Activated CD4-positive, alpha-beta memory T cell treated with anti-CD3 and anti-CD28 coated beads for 36 hours (primary cell): Measurements from ENCODE around the gene LRRC45. TPM values are rescaled to one million over a fixed set of nuclear protein-coding genes. Genes with fewer than 3 reads are reported as not detected.
"Not testable (repeated sequence)": the region's sequence is repeated elsewhere in the genome, so short reads cannot be mapped to it uniquely, and the experiment has no call there.

Source experiments
- CTCF ChIA-PET: fragments of 350-600 bp; sonication (Branson Sonifier 250); formaldehyde crosslinking; loops from one replicate; lab custom pipeline; 2021; ENCODE audit warnings: antibody characterized with exemption, inconsistent platforms; lab: Charles Lee
- POLR2A ChIA-PET: fragments of 350-600 bp; sonication (Branson Sonifier 250); formaldehyde crosslinking; loops from one replicate; lab custom pipeline; 2021; ENCODE audit warnings: antibody characterized with exemption; lab: Charles Lee
- DNase-seq: peaks from one replicate; pipeline ENCODE4 v3.0.0-alpha.2; 2020
- H3K27ac Mint-ChIP-seq: one replicate; pipeline ENCODE4 v1.8.0; 2021; ENCODE audit warnings: mixed read lengths
- H3K27me3 Mint-ChIP-seq: one replicate; pipeline ENCODE4 v1.8.0; 2021; ENCODE audit warnings: mixed read lengths
- H3K36me3 Mint-ChIP-seq: one replicate; pipeline ENCODE4 v1.8.0; 2021; ENCODE audit warnings: mixed read lengths
- H3K4me1 Mint-ChIP-seq: one replicate; pipeline ENCODE4 v1.8.0; 2021; ENCODE audit warnings: low read depth, mixed read lengths
- H3K4me3 Mint-ChIP-seq: one replicate; pipeline ENCODE4 v1.8.0; 2021; ENCODE audit warnings: mild to moderate bottlenecking, mixed read lengths
- H3K9me3 Mint-ChIP-seq: one replicate; pipeline ENCODE4 v1.8.0; 2021; ENCODE audit warnings: mixed read lengths
- intact Hi-C: fragments of 100-400 bp; cut with micrococcal nuclease; formaldehyde crosslinking; loops from one replicate; pipeline ENCODE4 v1.15.1; 2023
- total RNA-seq, 2 experiments: library from RNA; stranded (reverse); gene quantifications; one replicate each; pipeline ENCODE4 v1.2.3, GENCODE V29; 2021

LRRC45 gene
- total RNA-seq, 2 experiments from 2014 or later: 16.3 to 19.0 TPM

GRCh38 chr17:82034371-82035011 lies 11.4 kb downstream of the LRRC45 start:
- Mint-ChIP-seq H3K4me3 (no peak overlapping the region), H3K9me3 (no peaks in the 10 kb centered on the region), H3K36me3 (peaks cover 8% of the 10 kb centered on the region), H3K27ac (no peak overlapping the region), H3K4me1 (peaks cover 25% of the 10 kb centered on the region), H3K27me3 (no peaks in the 10 kb centered on the region)
- intact Hi-C loops: loop anchor here (10.0 kb wide), 1 partner anchor 380 kb away; the partner anchor contains the start of genes HEXD and OGFOD3
- POLR2A ChIA-PET: no interaction called here
- CTCF ChIA-PET: interaction anchor here (0.6 to 1.6 kb wide), 2 partner anchors 37 to 75 kb away, joined by 3 to 5 read pairs; no protein-coding TSS in a partner anchor
- DNase-seq: no peak

- Mint-ChIP-seq H3K36me3 (peaks cover 7% of the 10 kb centered on the region), H3K27ac (no peak overlapping the region), H3K27me3 (no peaks in the 10 kb centered on the region), H3K9me3 (no peaks in the 10 kb centered on the region), H3K4me1 (peaks cover 21% of the 10 kb centered on the region), H3K4me3 (peak overlapping the region; percentile 1)
- intact Hi-C loops: loop anchor here (10.0 kb wide), 1 partner anchor 379 kb away; the partner anchor contains the start of genes HEXD and OGFOD3
- POLR2A ChIA-PET: interaction anchor here (1.3 kb wide), 1 partner anchor 30 kb away, joined by 5 read pairs; the partner anchor contains the start of gene DUS1L
- CTCF ChIA-PET: interaction anchor here (0.8 to 1.6 kb wide), 3 partner anchors 75 to 119 kb away, joined by 3 to 5 read pairs (median 3); no protein-coding TSS in a partner anchor
- no peak for DNase-seq
Measured at GRCh38 chr17:82035488-82035887, 12.4 kb downstream of the LRRC45 start.

GRCh38 chr17:82035956-82036633 lies 13.0 kb downstream of the LRRC45 start:
- ChIA-PET CTCF (interaction anchor here (0.6 to 1.6 kb wide), 6 partner anchors 13 to 118 kb away, joined by 3 to 5 read pairs (median 3); partner anchors contain the start of genes CENPX and LRRC45), POLR2A (interaction anchor here (1.3 kb wide), 1 partner anchor 29 kb away, joined by 5 read pairs; the partner anchor contains the start of gene DUS1L)
- H3K27ac Mint-ChIP-seq: no peak overlapping the region
- peaks cover 6% of the 10 kb centered on the region for H3K36me3 Mint-ChIP-seq
- no peak for DNase-seq
- H3K4me1 Mint-ChIP-seq: peaks cover 19% of the 10 kb centered on the region
- H3K9me3 Mint-ChIP-seq: no peaks in the 10 kb centered on the region
- no peaks in the 10 kb centered on the region for H3K27me3 Mint-ChIP-seq
- intact Hi-C loops: loop anchor here (2.0 to 10.0 kb wide), 2 partner anchors 13 to 379 kb away; partner anchors contain the start of genes CENPX, HEXD, LRRC45 and OGFOD3
- peak overlapping the region; percentile 83 for H3K4me3 Mint-ChIP-seq

GRCh38 chr17:82036634-82037091 lies 13.6 kb downstream of the LRRC45 start:
- intact Hi-C loops: loop anchor here (2.0 to 10.0 kb wide), 2 partner anchors 14 to 378 kb away; partner anchors contain the start of genes CENPX, HEXD, LRRC45 and OGFOD3
- H3K27ac Mint-ChIP-seq: no peak overlapping the region
- DNase-seq: no peak
- peak overlapping the region; percentile 83 for H3K4me3 Mint-ChIP-seq
- H3K4me1 Mint-ChIP-seq: peaks cover 19% of the 10 kb centered on the region
- ChIA-PET CTCF (interaction anchor here (0.6 to 2.8 kb wide), 6 partner anchors 14 to 117 kb away, joined by 3 to 21 read pairs (median 3); partner anchors contain the start of genes CENPX and LRRC45), POLR2A (no interaction called here)
- no peaks in the 10 kb centered on the region for H3K9me3 Mint-ChIP-seq
- H3K36me3 Mint-ChIP-seq: peaks cover 6% of the 10 kb centered on the region
- no peaks in the 10 kb centered on the region for H3K27me3 Mint-ChIP-seq

DNA sequence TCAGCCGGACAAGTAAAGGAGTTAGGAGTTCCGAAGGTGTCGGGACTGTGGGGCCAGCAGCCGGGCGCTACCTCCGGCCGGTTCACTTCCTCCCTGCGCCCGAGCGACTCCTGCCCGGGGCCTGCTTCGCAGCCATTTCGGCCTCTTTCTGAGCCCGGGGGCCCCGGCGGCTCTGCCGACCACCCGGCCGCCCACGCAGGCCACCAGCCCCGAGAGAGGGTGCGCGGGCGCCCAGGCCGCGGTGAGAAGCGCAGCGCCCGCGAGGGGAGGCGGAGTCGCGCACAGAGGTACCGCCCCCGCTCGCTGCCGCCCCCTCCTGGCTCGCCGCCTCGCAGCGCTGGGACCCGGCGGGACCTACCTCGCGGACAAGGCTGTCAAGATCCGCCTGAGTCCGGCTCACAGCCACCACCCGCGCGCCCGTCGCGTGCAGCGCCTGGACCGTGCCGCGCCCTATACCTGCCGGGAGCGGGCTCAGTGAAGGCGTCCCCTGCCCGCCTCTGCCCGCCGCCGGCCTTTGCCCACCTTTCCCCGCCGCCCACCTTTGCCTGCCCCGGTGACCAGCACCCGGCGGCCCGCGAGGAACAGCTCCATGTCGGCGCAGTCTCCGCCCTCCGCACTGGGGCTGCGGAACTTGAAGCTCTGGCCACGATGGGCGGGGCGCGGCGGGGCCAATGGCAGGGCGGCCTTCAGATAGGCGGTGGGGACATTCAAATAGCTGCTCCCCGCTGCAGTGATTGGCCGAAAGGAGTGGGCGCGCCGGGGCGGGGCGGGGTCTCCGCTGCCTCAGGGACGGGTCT lies 14.2 kb downstream of the LRRC45 start, which contains the start of gene DCXR:
TSS of gene DCXR (minus strand) at position 606 of the 797 bp plus-strand sequence. CDS start at position 591, 15 bp downstream.
- H3K27ac Mint-ChIP-seq: peak within 1 kb of the TSS; percentile 88
- H3K36me3 Mint-ChIP-seq: peaks cover 6% of the 10 kb centered on the region
- H3K4me3 Mint-ChIP-seq: peak within 1 kb of the TSS; percentile 83
- CTCF ChIA-PET: interaction anchor here (0.6 to 2.8 kb wide), 23 partner anchors 8 to 199 kb away, joined by 3 to 21 read pairs (median 4); partner anchors contain the start of genes CENPX, LRRC45 and MAFG
- no peaks in the 10 kb centered on the region for H3K9me3 Mint-ChIP-seq
- H3K4me1 Mint-ChIP-seq: peaks cover 19% of the 10 kb centered on the region
- POLR2A ChIA-PET: interaction anchor here (0.7 to 1.1 kb wide), 9 partner anchors 13 to 100 kb away, joined by 3 to 9 read pairs (median 4); partner anchors contain the start of genes CENPX, DUS1L, GPS1 and LRRC45
- H3K27me3 Mint-ChIP-seq: no peaks in the 10 kb centered on the region
- intact Hi-C loops: loop anchor here (2.0 to 10.0 kb wide), 2 partner anchors 14 to 378 kb away; partner anchors contain the start of genes CENPX, HEXD, LRRC45 and OGFOD3
- peak; percentile 97 for DNase-seq

GRCh38 chr17:82037889-82038195 lies 14.7 kb downstream of the LRRC45 start:
- H3K4me1 Mint-ChIP-seq: peaks cover 18% of the 10 kb centered on the region
- peaks cover 6% of the 10 kb centered on the region for H3K36me3 Mint-ChIP-seq
- H3K4me3 Mint-ChIP-seq: peak overlapping the region; percentile 83
- ChIA-PET CTCF (interaction anchor here (0.6 to 2.8 kb wide), 20 partner anchors 8 to 198 kb away, joined by 3 to 21 read pairs (median 4); partner anchors contain the start of genes CENPX, LRRC45 and MAFG), POLR2A (interaction anchor here (0.7 to 1.1 kb wide), 9 partner anchors 12 to 100 kb away, joined by 3 to 9 read pairs (median 4); partner anchors contain the start of genes CENPX, DUS1L, GPS1 and LRRC45)
- no peaks in the 10 kb centered on the region for H3K9me3 Mint-ChIP-seq
- H3K27me3 Mint-ChIP-seq: no peaks in the 10 kb centered on the region
- peak overlapping the region; percentile 88 for H3K27ac Mint-ChIP-seq
- intact Hi-C loops: loop anchor here (2.0 to 10.0 kb wide), 2 partner anchors 15 to 377 kb away; partner anchors contain the start of genes CENPX, HEXD, LRRC45 and OGFOD3
- no peak for DNase-seq

DNA sequence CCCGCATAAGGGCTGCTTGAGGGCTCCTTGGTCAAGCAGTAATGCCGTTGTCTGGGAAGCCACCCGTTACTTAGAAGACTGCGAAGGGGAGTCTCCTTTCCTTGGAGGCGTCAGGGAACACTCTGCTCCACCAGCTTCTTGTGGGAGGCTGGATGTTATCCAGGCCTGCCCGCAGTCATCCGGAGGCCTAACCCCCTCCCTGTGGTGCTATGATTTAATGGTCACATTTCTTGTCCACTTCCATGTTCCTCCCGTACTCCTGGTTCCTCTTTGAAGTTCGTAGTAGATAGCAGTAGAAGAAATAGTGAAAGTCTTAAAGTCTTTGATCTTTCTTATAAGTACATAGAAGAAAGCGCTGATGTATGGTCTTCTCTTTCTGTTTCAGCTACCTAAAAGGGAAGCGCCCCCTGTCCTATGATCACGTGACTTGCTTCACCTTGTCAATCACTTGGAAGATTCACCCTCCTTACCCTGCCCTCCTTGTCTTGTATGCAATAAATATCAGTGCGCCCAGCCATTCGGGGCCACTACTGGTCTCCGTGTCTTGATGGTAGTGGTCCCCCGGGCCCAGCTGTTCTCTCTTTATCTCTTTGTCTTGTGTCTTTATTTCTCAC lies 15.8 kb downstream of the LRRC45 start:
- H3K4me3 Mint-ChIP-seq, DNase-seq, H3K9me3 Mint-ChIP-seq, H3K27ac Mint-ChIP-seq, H3K27me3 Mint-ChIP-seq, H3K36me3 Mint-ChIP-seq: not testable (repeated sequence)
- CTCF ChIA-PET: interaction anchor here (1.1 to 2.8 kb wide), 4 partner anchors 9 to 167 kb away, joined by 3 to 21 read pairs (median 8); partner anchors contain the start of gene MAFG
- intact Hi-C loops: loop anchor here (10.0 kb wide), 1 partner anchor 376 kb away; the partner anchor contains the start of genes HEXD and OGFOD3
- H3K4me1 Mint-ChIP-seq: peaks cover 18% of the 10 kb centered on the region
- POLR2A ChIA-PET: interaction anchor here (0.6 kb wide), 1 partner anchor 78 kb away, joined by 3 read pairs; the partner anchor contains the start of gene NOTUM

GRCh38 chr17:82039695-82040299 lies 16.7 kb downstream of the LRRC45 start:
- ChIA-PET CTCF (interaction anchor here (1.1 to 2.8 kb wide), 2 partner anchors 80 to 166 kb away, joined by 3 to 21 read pairs; no protein-coding TSS in a partner anchor), POLR2A (no interaction called here)
- Mint-ChIP-seq H3K27me3 (no peaks in the 10 kb centered on the region), H3K4me1 (peaks cover 18% of the 10 kb centered on the region), H3K27ac (no peak overlapping the region), H3K36me3 (peaks cover 6% of the 10 kb centered on the region), H3K4me3 (no peak overlapping the region), H3K9me3 (no peaks in the 10 kb centered on the region)
- DNase-seq: no peak
- intact Hi-C loops: loop anchor here (10.0 kb wide), 1 partner anchor 375 kb away; the partner anchor contains the start of genes HEXD and OGFOD3

DNA sequence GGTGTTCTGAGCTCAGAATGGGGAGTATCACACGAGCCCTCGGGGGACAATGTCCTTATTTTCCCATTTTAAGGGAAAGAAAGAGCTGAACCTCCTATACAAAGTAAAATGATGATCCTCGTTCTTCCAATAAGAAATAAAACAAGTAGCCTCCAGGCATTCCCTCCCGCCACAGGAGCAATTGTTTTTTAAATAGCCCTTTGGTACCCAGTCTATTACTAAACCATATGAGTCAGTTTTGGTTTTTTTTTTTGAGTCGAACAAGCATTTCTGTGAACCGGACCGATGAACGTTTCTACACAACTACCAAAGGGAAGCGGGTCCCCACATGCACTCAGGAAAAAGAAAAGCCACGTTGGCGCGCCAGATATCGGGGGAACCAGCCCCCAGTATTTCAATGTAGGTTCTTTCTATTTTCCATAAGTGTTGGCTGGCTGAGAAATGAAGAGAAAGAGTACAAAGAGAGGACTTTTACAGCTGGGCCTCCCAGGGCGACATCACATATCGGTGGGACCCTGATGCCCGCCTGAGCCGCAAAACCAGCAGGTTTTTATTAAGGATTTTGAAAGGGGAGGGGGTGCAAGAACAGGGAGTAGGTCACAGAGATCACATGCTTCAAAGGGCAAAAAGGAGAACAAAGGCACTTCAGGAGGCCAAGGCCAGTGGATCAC lies 18.2 kb downstream of the LRRC45 start:
- no peaks in the 10 kb centered on the region for H3K27me3 Mint-ChIP-seq
- H3K4me3 Mint-ChIP-seq: no peak overlapping the region
- H3K36me3 Mint-ChIP-seq: no peaks in the 10 kb centered on the region
- H3K9me3 Mint-ChIP-seq: no peaks in the 10 kb centered on the region
- CTCF ChIA-PET: interaction anchor here (0.7 to 1.2 kb wide), 2 partner anchors 11 kb away, joined by 3 read pairs; no protein-coding TSS in a partner anchor
- peaks cover 13% of the 10 kb centered on the region for H3K4me1 Mint-ChIP-seq
- intact Hi-C loops: no loop called here
- no peak overlapping the region for H3K27ac Mint-ChIP-seq
- POLR2A ChIA-PET: no interaction called here
- no peak for DNase-seq
